GM19452 (cell line): Measurements from ENCODE around the gene RPS6KA2.
"Not testable (repeated sequence)": the region's sequence is repeated elsewhere in the genome, so short reads cannot be mapped to it uniquely, and the experiment has no call there.

ENCODE experiments used
- ATAC-seq: cut with Tn5 transposase; IDR thresholded peaks from one replicate; pipeline ENCODE4 v1.9.1; 2021; ENCODE audit not compliant: unreplicated experiment

The RPS6KA2 gene

DNA sequence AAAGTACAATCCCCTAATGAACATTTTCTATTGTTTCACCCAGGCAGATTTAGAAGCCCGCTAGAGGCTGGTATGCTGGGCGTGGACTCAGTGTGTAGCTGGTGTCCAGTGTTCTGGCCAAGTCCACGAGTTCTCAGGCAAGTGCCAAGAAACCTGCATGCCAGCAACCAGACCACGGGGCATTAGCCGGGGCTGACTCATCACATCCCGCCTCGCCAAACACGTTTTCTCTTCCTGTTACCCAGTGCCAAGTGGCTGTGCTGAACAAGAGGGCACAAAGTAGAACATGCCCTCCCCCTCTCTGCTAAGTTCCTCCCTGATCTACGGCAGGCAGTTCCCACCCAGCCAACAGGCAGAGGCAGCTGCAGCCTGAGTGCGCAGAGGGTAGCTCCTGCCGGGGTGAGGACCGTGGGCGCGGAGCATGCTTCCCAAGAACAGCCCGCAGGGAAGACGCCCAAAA lies 70.2 kb downstream of the RPS6KA2 start:
- no peak for ATAC-seq

DNA sequence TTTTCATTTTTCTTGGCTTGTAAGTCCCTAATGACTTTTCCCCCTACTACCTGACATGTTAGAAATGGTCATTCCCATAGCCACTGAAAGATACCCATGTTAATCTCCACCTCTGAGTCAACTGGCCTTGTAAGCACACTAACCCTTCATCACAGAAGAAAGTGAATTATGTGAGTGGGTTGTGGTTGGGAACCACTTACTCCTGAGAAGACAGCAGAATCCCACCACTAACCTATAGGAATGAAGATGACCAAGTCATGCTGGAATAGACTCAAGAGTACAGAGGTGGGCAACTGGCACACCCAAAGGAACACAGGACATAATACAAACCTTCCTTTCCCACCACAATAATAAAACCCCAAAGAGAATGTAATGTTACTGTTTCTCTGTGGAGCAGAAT lies 70.7 kb downstream of the RPS6KA2 start:
- no peak for ATAC-seq

DNA sequence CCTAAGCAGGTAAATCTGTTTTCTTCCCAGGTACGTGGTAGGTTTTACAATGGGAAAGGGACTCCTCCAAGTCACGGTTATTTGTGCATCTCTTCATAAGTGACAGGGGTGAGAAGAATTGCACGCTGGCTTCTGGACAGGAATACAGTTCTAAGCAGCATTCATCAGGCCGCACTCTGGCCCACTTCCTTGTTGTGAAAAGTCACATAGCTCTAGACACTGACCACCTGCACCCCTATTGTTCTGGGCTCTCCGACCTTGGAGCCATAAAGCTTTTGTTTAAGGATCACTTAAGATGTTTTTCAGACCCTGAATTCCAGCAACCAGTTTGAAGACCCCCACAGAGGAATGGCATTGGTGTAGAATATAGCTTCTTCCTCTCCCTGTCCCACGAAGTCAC lies 72.0 kb downstream of the RPS6KA2 start:
- no peak for ATAC-seq

DNA sequence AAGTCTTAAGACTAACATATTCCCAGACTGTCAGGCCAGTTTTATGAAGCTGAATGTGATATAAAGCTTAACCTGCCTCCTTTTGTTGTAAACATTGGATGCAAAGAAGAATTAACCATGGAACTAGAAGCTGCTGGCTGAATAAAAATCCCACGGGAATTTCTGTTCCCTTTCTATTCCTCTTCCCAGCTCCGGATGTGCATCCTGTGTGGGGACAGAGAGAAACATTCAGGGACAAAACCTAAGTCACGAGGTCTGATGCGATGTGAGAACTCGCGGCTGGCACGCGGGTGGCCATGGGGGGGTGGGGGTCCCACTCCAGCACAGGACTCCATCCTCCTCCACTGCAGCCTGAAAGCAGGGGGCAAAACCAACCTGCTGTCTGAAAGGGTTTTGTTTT lies 72.7 kb downstream of the RPS6KA2 start:
- ATAC-seq = no peak

DNA sequence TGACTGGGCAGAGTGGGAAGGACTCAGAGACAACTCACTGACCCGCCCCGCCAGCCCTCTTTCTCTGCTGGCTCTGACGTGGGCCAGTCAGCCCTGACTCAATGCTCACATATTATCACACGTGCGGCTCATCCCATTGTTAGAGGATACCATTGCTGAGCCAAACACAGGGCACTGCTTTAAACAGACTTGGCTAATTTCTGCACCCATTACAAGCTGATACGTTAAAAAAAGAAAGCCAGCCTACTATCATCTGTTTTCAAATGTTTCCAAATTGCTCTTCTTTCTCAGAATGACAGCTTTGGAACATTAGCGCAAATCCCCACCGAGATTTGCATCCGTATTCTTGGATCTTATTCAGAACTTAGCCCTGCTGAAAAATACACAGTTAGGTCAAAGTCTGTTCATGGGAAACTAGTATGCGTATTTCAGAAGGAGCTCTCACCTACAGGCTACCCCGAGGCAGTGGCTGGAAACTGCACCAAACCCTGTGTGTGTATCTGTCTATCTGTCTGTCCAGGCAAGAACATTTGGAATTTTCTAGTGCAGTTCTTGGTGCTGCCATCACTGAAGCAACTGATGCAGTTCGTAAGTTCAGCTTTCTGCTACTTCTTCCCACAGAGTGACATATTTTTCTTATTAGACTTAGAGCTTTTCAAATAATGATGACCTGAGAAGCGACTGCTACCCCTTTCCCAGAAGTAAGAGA lies 73.3 kb downstream of the RPS6KA2 start:
- ATAC-seq = no peak

DNA sequence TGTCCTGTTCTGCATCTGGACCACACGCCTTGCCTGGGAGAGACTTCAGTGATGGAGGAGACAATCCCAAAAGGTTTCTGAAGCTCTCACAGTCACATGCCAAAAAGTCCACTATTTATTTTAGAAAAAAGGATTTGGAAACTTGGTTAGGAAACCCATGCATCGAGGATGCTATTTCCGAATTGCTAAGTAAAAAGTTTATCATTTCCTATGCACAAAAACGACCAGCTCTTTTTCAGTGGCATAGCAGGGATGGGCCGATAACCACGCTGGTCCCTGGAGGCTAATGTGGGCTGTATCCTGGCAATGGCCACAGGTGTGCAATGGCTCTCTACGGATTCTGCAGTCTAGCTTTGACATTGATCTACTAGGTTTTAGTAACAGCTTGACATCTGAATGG lies 74.5 kb downstream of the RPS6KA2 start:
- no peak for ATAC-seq

DNA sequence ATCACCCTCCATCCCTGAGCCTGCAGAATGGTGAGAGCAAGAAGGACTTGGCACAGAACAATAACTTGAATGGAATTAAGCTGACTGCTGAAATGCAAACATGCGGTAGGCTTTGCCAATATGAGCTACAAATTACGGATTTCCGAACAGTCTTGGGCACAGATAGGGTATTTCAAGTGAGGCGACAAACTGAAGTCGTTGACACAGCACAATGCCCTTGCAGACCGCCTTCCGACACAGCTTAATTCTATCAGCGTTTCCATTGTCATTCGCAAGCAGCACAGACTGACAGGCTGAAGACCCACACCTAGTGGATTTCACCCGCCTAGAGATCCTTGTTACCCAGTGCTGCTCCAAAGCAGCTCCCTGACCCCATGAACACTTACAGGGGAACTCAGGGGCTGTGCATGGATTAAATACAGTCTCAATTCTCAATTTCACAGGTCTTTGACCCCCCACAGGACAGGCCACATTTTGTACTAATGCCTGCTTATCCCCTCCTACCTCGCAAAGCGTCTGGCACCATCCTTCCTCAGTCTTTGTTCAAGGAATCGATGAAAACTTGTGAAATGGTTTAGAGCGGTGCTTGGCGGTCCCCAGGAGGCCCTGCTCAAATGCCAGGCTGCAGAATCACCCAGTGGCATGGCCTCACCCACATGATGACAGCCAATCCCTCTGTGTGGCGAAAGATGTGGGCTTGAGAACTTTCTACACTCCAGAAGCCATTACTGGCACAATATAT lies 75.1 kb downstream of the RPS6KA2 start:
- ATAC-seq = no peak

DNA sequence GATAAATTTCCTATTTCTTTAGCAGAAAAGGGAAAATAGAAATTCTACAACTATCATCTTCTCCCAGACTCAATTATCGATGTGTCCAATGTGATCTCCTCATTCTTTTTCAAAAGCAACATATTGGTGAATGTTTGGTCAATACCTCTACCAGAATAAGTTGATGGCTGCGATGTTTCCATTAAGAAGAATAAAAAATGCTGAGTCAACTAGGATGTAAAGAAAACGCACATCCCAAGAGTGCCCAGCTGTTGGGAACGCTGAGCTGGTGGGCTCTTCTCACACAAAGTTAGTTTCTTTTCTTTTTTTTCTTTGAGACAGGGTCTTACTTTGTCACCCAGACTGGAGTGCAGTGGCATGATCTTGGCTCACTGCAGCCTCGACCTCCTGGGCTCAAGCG lies 80.4 kb downstream of the RPS6KA2 start:
- ATAC-seq = no peak

DNA sequence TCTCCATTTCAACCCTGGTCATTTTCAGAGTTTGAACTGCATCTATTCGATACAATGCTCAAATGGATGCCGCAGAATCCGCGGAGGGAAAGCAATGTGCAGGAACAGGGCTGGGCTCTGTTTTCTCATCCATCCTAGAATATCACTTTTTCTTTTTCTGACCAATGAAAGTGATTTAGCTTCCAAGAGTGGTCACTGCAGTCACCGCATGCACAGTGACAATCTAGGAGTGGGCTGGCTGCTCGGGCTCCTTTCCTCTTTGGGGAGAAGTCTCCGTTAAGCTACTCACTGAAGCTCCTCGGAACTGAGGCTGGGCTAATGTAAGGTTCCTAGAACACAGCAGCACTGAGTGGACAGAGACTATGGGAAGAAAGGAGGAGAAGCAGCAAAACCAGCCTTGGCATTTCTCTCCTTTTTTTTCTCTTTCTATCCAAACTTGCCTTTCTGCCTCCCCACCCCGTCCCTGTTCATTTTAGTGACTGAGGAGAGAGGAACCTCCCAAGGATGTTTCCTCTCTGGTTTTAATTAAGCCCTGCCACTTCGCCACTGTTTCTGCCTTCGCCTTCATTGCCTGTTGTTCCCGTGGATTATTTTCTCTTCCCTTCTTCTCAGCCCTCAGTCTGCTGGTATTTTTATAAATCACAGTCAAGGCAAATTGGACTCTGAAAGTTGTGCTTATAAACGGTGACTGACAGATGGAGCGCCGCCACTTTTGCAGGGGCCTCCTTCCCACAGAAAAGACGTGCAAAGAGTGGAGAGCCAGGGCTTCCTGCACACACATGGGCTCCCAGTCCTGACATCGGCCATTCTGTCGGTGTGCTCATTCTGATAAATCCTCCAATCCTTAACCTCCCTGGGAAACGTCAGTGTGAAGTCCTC lies 81.7 kb downstream of the RPS6KA2 start:
- ATAC-seq = no peak

DNA sequence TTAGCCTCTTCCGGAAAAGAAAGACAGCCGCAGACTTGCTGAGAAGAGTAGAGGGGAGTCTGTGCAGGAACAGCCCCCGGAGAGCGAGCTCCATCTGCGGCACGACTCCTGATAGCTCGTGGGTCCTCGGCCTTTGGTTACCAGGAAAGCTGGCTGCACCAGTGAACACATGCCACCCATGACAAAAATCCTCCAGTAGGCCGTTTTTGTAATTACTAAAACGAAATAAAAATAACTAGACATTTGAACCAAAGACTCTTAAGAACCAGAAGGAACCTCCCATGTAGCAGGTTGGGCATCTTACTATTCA lies 82.8 kb downstream of the RPS6KA2 start:
- ATAC-seq = no peak

DNA sequence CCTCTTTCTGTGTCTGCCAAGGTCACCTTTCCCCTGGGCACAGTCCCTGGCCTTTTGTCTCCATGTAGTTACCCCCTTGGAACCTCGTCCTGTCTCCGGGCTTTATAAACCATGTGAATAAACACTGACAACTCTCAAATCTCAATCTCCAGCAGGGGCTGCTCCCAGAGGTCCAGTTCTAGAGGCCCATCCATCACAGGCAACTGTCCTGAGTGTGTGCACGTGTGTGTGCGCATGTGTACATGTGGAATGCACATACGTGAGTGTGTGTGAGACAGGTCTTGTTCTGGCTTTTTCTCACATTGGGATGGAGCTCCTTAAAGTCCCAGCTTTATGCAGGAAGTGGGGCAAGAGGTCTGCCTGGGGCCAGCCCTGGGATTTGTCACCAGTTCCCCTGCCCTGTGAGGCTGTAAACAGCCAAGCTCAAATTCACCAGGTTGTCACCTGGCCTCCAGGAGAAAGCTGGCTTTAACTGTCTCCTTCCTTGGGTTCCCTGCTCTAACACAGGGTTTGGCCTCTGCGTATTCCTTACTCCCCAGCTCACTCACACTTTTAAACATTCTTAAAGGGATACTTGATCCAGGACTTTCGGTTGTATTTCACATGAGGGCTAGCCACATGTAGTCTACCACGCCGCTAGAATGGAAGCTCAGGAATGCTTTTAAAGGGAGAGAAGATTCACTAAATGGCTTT lies 83.3 kb downstream of the RPS6KA2 start:
- no peak for ATAC-seq

DNA sequence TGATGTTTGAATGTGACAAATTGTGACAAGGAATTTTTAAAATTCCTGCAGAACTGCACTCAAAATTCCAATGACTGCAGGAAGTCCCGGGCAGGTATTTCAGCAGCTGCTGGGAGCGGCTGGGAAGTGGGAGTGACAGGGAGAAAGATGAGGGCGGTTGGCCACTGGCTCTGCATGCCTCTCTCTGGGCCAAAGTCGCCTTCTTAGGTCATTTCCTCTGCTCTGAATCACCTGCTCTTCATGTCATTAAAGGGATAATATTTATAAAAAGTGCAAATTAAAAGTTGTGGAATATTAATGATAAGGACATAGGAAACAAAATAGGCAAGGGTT lies 84.5 kb downstream of the RPS6KA2 start:
- ATAC-seq = no peak

DNA sequence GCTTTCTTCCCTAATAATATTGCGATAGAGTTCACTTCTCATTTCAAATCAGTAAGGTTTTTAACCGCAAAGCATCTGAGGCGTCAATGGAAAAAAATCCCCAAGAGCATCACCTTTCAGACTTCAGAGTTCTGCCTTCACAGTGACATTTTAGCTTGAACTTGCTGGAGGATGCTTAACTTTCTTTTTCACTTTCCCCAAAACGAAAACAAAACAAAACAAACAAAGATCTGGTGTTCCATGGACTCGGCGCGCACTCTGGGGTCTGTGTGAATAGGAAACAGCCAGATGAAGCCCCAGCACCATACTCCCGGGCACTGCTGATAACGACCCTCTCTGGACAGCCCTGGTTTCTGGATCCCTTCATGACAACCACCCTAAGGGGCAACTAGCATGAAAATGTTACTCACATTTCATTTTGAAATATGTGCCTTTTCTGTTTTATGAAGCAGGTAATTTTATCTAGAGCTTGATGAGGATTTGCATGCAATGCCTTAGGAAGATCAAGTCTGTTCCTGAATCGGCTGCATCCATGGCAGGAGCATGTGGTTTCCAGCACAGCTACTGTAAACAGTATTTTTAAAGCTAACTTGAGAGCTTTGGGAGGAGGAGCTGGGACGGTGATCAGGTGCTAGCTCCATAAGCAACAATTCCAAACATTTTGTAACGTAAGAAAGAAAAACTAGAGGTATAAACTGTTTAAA lies 85.0 kb downstream of the RPS6KA2 start:
- ATAC-seq = no peak

DNA sequence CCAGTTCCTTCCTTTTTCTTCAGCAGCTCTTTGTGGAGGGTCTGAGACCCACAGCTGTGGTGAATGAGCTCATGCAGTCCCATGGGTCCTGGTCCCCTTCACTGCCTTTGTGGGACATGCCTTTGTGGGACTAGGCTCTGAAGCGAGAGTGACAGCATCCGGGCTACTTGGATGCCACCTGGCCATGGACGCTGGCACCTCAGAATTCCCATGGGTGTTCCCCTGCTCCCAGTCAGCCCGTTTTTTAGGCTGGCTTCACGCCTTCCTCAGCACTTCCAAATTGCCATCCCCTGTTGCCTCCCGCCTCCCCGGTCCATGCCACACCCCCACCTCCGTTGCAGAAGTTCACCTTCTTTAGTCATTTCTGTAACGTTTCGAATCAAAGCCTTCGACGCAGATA lies 85.7 kb downstream of the RPS6KA2 start:
- peak; percentile 41 for ATAC-seq

DNA sequence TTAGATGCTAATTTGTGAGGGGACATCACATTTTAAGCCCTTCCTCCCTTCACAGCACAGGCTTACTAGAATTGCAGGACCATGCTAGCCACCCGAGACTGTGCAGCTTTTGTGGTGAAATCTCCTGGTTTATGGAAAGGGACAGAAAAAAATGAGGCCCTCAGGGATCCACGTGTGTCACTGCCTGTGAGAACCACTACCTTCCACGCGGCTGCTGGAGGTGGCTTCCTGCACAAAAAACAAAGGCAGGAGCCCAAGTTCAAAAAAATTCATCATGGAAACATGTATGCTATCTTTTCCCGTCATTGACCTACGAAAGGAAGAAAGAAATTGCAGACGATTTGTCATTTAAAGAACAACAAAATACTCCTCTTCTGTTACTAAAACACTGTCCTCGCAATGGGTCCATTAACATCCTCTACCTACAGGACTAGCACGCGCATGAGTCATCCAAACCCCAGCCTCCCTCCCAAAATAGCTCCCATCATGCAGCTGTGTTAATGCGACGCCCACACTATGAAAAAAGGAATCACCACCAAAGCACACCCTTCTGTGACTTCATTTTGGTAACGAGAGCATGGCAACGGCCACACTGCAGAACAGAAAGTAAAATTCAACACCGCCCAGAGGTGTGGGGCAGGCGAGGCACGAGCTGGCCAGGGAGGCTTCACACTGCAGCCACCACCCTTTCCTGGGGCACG lies 86.3 kb downstream of the RPS6KA2 start:
- ATAC-seq = peak; percentile 93

DNA sequence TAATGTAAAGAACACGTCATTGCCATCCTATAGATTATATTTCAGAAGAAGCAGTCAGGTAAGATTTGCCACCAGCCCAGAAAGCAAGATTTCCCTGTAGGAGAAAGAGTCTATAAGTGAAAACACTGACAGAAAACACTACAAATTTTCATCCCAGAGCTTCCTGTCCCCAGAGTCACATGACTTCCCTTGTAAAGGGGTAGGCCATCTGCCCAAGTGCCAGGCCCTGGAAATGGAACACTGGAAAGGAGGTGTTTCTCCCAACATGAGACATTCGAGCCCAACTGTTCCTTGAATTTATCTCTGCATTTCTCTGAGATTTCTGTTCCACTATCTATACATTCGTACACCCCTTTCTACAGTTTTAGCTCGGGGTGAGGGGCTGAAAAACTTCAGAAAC lies 87.5 kb downstream of the RPS6KA2 start:
- ATAC-seq = no peak

DNA sequence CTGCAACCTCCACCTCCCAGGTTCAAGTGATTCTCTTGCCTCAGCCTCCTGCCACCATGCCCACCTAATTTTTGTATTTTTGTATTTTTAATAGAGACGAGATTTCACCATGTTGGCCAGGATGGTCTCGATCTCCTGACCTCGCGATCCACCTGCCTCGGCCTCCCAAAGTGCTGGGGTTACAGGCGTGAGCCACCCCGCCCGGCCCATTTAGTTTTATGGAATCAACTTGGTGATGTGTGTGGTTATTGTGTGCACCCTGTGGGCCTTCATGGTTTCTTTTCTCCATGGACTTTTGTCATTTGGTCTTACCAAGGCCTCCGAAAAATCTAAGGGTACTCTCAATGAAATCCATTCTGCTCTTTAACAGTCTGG lies 88.1 kb downstream of the RPS6KA2 start:
- not testable (repeated sequence) for ATAC-seq

DNA sequence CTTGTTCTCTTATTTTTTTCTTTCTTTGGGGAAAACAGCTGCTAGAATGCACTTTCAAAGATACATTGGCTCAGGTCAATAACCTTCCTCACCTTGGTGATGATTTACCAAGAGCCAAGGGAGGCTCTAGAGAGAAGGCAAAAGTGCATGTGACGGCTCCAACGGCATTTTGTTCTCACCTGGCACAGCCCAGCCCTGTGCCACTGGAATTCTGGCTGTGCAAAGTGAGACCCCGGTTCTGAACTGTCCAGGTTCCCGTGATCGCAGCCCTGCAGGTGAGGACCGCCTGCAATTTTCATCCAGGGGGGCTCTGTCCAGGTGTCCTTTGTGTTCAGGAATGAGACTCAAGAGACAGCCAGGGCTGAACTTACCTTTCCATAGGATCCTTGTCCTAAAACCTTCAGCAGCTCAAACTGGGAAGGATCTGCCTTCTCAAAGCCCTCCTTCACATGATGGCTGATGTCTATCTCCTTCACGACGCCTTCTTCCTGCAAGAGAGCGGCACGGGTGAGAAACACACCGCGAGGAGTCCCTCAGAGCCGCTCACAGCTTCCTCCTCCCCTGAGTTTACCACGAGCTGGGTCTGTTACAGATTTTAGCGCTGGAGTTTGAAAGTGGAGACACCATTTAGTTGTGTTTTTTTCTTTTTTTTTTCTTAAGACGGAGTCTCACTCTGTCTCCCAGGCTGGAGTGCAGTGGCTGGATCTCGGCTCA lies 88.6 kb downstream of the RPS6KA2 start:
- no peak for ATAC-seq

DNA sequence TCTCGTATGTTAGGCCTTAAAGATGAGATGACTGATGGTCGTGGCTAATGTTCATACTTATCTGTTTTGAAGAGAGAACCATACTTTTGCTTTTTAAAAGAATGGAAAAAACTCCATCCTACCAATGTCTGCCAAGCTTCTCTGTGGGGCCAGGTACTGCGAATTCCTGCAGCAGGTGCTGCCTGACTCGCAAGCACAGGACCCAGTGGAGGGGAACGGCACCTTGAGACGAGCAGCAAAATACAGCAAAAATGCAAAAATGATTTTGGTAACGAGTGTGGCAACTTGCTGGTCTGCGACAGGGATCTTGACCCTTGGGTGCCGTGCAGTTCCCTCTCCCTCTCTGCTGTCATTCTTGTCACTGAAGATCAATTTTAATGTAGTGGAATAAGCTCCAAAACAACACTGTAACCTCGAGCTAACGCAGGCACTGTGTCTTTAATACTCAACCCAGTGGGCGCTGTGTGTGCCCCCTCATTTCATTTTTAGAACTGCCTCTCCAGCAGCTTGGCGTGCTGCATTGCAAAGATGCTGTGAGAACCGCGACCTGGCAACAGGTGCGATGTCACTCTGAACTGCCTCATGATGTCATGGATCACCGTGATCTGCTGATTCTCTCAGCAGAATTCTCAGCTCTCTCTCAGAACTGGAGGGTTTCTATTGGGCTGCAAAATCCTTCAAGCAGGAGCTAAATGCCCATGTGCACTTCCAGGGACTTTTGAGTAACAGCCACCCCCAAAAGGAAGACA lies 92.2 kb downstream of the RPS6KA2 start:
- ATAC-seq = no peak
